Stimulated activated CD8-positive, alpha-beta memory T cell treated with anti-CD3 and anti-CD28 coated beads, Interleukin-15, amount 100 ng/mL, for 1 hour (primary cell): Measurements from ENCODE around the gene ST7.
"Not testable (repeated sequence)": the region's sequence is repeated elsewhere in the genome, so short reads cannot be mapped to it uniquely, and the experiment has no call there.

ENCODE experiments used
- DNase-seq: peaks from one replicate; pipeline ENCODE4 v3.0.0-alpha.2; 2020; ENCODE audit warnings: low read depth

The ST7 gene

GRCh38 chr7:116951366-116952292 lies 1.7 kb upstream of the ST7 start:
- no peak for DNase-seq

DNA sequence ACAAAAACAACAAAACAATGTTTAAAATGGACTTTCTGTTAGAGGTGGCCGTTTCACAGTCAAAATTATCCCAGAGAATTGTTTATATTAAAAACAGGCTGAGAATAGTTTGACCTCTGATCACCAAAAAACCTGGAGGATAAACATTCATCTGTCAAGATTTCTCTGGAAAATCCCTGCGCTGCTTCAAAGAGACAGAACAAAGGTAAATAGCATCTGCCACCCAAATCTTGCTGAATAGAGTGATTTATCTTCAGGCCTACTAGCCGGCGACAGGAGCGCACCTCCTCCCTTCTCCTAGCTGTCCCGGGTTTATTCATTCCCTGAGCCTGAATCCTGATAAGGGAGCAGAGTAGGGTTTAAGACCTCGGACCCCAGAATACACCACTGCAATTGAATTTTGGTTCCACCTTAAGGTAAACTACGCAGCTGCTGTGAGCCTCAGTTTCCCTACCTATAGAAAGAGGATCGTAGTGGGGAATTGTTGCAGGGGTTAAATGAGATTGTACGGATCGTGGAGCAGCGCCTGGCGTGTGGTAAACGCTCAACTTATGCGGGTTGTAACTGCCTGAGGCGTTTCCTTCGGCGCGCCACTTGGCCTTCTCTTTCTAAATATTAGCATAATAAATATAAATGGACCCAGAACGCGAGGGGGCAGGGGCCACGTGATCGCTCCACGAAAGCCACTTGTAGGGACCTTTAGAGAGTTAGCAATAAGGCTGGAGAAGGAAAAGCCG lies 498 bp upstream of the ST7 start:
- DNase-seq: peak; percentile 4

DNA sequence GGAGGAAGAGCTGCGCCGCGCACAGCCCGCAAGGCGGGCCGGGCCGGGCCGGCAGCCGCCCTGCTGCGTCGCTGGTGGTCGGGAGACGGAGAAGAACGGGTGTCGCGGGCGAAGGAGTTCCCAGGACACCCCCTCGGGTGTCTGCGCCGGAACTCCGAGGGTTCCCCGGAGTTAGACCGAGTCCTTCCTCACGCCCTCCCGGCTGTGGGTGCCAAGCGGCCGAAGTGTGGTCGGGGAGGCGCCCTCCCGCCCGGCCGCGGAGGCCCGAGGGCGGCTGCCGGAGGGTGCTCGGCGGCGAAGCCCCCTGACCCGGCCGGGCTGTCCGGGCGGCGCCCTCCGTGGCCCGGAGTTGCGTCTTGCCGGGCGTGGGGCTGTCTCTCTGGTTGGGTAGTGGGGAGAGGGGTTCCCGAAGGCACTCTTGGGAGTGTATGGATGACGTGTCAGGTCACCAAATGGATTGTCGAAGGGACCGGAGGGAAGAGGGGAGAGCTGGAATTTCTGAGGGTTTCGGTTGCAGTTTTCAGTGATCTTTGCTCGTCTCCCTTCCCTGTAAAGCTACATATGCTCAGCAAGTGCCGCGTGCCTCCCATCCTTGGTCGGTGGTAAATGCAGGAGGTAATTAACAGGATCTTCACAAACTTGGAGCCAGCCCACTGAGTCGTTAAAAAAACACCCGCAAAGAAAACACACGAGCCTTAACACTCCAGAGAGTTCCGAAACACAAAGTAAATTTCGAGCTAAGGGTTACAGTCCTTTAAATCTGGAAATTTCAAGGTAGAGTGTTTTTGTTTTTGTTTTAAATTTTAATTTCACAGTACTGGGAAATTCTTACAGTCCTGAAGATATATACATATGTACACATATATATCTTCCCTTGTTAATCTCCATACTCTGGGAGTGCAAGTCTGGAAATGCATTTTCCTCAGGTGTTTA lies 871 bp downstream of the ST7 start:
- DNase-seq: peak; percentile 6

- DNase-seq: no peak
Observed at GRCh38 chr7:116955340-116955739, 2.0 kb downstream of the ST7 start.

DNA sequence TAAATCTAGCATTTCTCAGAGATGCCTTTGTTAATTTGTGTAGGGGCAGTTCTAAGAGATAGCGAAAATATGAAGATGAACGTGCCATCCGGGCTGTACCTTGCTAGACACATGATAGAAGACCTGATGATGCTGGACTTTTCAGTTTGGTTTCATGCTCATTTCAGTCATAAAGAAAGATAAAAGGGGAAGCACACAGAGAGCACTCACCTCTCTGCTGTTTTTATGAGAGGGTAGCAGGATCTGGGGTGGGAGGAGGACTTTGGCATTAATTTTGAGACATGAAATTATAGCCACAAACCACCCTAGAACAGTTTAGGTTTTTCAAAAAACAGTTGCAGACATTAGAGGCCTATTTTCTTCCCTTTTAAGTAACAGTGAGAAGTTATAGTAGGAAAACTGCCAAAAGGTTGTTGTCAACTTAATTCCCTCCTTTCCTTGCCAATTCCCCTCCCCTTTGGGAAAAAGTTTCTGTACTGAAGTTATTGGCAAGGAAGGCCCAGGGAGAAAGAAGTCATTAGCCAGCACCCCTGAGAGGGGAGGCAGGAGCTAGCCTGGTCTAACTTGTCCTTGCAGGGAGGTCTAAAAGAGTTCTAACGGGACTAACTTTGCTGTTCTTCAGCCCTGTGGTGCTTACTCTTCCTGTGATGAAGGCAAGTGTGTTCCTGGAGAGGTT lies 2.6 kb downstream of the ST7 start:
- DNase-seq: no peak

DNA sequence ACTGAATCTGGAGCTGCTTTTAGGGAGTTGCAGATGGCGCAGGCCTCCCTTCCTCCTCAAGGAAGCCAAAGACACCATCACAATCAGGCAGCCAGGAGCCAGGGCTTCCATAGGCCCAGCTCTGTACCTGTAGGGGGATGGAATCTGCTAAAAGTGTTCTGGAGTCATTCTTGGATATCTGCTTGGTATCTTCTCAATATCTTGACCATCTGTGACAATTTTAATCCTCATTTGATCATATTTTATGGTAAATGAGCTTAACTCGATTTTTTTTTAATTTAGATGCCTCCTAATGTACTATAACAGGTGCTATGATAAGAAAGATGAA lies 3.1 kb downstream of the ST7 start:
- DNase-seq: no peak

DNA sequence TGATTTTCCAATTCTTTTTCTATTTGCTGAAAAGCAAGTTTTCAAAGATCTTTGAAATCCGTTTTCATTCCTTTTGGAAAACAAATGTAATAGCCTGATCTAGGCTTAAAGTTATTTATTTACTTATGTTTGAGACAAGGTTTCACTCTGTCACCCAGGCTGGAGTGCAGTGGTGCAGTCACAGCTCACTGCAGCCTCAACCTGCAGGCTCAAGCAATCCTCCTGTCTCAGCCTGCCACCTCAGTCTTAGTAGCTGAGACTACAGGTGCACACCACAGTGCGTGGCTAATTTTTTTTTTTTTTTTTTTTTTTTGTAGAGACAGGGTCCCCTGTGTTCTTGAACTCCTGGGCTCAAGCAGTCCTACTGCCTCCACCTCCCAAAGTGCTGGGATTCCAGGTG lies 4.6 kb downstream of the ST7 start:
- no peak for DNase-seq

- DNase-seq: not testable (repeated sequence)
Observed at GRCh38 chr7:116961966-116962673, 8.8 kb downstream of the ST7 start.

DNA sequence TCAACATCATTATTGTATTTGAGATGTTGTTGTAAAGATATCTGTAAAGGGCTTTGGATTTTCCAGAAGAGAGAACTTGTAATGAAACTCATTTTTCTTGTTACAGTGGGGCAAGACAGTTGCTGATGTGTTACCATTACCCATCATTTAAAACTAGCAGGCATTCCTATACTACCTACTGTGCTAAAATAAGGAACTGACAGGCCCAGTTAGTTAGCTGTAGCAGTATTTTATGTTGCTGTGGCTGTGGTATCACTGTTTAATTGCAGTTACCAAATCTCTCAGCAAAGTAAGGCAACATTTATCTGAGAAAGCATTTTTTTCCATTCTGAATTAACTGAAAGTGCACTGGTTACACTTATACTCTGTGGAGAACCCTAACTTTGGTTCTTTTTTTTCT lies 9.9 kb downstream of the ST7 start:
- no peak for DNase-seq

GRCh38 chr7:116966601-116967000 lies 13.3 kb downstream of the ST7 start:
- DNase-seq: no peak

- no peak for DNase-seq
Observed at GRCh38 chr7:116967254-116967922, 14.1 kb downstream of the ST7 start.

GRCh38 chr7:116967983-116968382 lies 14.7 kb downstream of the ST7 start:
- DNase-seq: no peak

DNA sequence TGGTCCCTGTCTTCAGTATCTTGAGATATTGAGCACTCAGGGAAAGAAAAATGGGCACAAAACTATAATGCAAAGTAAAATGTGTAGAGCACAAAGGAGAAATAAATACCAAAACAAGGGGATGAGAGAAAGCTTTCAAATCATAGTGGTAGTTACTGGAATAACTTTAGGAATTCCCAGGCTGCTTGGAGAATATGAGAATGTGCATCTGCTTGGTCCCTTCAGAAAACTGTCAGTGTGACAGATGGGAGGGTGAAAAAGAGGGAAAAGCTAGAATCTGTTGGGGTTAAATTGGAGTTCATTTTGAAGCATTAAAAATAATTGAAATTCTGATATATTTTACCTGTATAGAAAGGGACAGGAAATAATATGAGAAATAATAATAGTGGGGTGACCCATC lies 15.3 kb downstream of the ST7 start:
- no peak for DNase-seq

DNA sequence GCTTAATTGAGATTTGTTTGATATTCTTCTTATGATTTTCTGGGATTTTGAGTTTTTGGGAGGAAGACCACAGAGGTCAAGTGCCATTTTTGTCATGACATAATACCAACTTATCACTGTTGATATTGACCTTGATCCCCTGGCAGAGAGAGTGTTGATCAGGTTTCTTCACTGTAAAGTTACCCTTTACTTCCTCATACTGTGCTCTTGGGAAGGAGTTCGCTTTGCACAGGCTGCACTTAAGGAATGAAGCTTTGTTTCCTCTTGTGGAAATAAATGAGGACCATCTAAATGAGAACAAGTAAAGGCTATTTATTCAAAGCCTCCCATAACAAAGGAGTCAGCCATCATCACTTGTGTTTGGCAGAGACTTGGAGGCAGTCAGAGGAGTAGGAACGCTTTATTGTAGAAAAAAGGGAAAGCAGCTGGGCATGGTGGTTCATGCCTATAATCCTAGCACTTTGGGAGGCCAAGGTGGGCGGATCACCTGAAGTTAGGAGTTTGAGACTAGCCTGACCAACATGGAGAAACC lies 16.1 kb downstream of the ST7 start:
- DNase-seq: no peak

- DNase-seq: no peak
Observed at GRCh38 chr7:116970238-116970910, 17.1 kb downstream of the ST7 start.

DNA sequence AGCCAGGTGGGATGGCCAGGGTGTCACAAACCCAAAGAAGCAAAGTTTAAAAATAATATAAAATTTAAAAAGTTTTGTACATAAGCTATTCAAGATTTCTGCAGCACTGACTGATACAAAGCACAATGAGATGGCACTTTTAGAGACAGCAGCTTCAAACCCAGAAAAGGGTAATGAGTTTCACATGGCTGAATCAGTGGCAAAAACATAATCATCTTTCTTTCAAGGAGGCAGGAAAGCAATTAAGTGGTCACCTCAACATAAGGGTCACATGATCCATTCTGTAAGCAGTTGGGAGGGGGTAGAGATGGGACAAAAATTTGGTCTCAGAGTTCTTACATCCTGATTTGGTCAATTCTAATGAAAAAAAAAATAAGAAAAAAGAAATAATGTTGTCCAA lies 17.9 kb downstream of the ST7 start:
- not testable (repeated sequence) for DNase-seq

- no peak for DNase-seq
Observed at GRCh38 chr7:116971869-116972268, 18.6 kb downstream of the ST7 start.

DNA sequence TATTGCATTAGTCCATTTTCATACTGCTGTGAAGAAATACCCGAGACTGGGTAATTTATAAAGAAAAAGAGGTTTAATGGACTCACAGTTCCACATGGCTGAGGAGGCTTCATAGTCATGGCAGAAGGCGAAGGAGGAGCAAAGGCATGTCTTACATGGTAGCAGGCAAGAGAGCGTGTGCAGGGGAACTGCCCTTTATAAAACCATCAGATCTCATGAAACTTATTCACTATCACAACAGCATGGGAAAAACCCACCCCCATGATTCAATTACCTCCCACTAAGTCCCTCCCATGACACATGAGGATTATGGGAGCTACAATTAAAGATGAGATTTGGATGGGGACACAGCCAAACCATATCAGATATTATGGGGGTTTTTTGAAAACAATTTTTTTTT lies 21.7 kb downstream of the ST7 start:
- not testable (repeated sequence) for DNase-seq

- no peak for DNase-seq
Observed at GRCh38 chr7:116977172-116977571, 23.9 kb downstream of the ST7 start.

DNA sequence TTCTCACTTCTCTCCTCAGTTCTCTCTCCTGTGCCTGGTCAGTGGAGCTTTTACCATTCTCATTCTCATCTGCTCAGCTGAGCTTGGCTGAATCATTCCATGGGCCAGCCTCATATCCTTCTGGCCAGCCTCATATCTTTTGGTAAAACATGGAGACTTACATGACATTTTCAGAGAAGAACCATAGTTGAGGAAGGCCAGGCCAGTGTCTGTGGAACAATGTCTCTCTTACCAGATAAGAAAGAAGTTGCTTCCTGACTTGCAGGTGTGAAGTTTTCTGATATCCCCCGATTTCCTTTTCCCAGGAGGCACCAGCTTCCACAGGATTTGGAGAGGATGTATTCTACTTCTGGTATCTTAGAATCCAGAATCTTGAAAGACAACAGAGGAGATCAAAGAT lies 24.7 kb downstream of the ST7 start:
- no peak for DNase-seq
